Smooth muscle cell (in vitro differentiated cells): Measurements from ENCODE around the gene CLCN7. TPM values are rescaled to one million over a fixed set of nuclear protein-coding genes. Genes with fewer than 3 reads are reported as not detected.
"Not testable (repeated sequence)": the region's sequence is repeated elsewhere in the genome, so short reads cannot be mapped to it uniquely, and the experiment has no call there.

Experiments used
- DNase-seq: peaks from one replicate; lab custom pipeline; 2025; ENCODE audit not compliant: unreplicated experiment; lab: John Stamatoyannopoulos, UW
- H2AFZ ChIP-seq: fragments of 200-600 bp; sonication (generic); 2 replicates; pipeline ENCODE4 v1.6.0; 2016; ENCODE audit warnings: antibody characterized with exemption, low read depth, mild to moderate bottlenecking
- H3F3A ChIP-seq: fragments of 200-600 bp; sonication (generic); 2 replicates; pipeline ENCODE4 v1.6.0; 2017; ENCODE audit warnings: antibody characterized with exemption, low read depth
- H3K27ac ChIP-seq: fragments of 200-600 bp; sonication (generic); 2 replicates; pipeline ENCODE4 v1.5.1; 2016; ENCODE audit warnings: low read depth, mild to moderate bottlenecking
- H3K27me3 ChIP-seq: fragments of 200-600 bp; sonication (generic); 2 replicates; pipeline ENCODE4 v1.6.1; 2016; ENCODE audit warnings: low read depth, mild to moderate bottlenecking
- H3K36me3 ChIP-seq: fragments of 200-600 bp; sonication (generic); 2 replicates; pipeline ENCODE4 v1.5.1; 2016; ENCODE audit warnings: low read depth
- H3K4me1 ChIP-seq: fragments of 200-600 bp; sonication (generic); 2 replicates; pipeline ENCODE4 v1.5.1; 2016; ENCODE audit warnings: low read depth
- H3K4me2 ChIP-seq: fragments of 200-600 bp; sonication (generic); 2 replicates; pipeline ENCODE4 v1.6.0; 2016; ENCODE audit warnings: mild to moderate bottlenecking
- H3K4me3 ChIP-seq: fragments of 200-600 bp; sonication (generic); 2 replicates; pipeline ENCODE4 v1.5.1; 2016; ENCODE audit warnings: mild to moderate bottlenecking
- H3K79me2 ChIP-seq: fragments of 200-600 bp; sonication (generic); 2 replicates; pipeline ENCODE4 v1.6.0; 2016; ENCODE audit warnings: low read depth, mild to moderate bottlenecking
- H3K9ac ChIP-seq: fragments of 200-600 bp; sonication (generic); 2 replicates; pipeline ENCODE4 v1.6.0; 2016; ENCODE audit warnings: low read depth
- H3K9me3 ChIP-seq: fragments of 200-600 bp; sonication (generic); replicated peaks from 2 replicates; pipeline ENCODE4 v1.5.1; 2016; ENCODE audit warnings: low read depth
- H4K20me1 ChIP-seq: fragments of 200-600 bp; sonication (generic); 2 replicates; pipeline ENCODE4 v1.6.0; 2016; ENCODE audit warnings: low read depth
- WGBS: methylation state at CpG from one replicate; pipeline ENCODE4 v1.1.7; 2016; ENCODE audit warnings: low lambda C conversion rate; 5-methylcytosine and 5-hydroxymethylcytosine counted together
- polyA plus RNA-seq: library from polyadenylated mRNA; unstranded; fragments of >200 nt; fragmentation: Nextera tagmentation; extraction: Ambion mirVana; gene quantifications from 2 replicates; pipeline ENCODE4 v1.2.1, GENCODE V29; 2016
- total RNA-seq: library from RNA; depleted of rRNA; stranded (reverse); fragments of >200 nt; gene quantifications from 2 replicates; pipeline ENCODE4 v1.2.3, GENCODE V29; 2014
- TF ChIP-seq, protein P1 (sequence below): fragments of 200-600 bp; sonication (generic); IDR thresholded peaks from 2 replicates; pipeline ENCODE4 v1.5.1; 2017; ENCODE audit warnings: borderline replicate concordance, mild to moderate bottlenecking, antibody characterized with exemption; ENCODE audit not compliant: insufficient read depth, poor library complexity, severe bottlenecking

CLCN7 gene
- total and polyA plus RNA-seq, 2 experiments from 2014 or later: 15.6 to 45.2 TPM

DNA sequence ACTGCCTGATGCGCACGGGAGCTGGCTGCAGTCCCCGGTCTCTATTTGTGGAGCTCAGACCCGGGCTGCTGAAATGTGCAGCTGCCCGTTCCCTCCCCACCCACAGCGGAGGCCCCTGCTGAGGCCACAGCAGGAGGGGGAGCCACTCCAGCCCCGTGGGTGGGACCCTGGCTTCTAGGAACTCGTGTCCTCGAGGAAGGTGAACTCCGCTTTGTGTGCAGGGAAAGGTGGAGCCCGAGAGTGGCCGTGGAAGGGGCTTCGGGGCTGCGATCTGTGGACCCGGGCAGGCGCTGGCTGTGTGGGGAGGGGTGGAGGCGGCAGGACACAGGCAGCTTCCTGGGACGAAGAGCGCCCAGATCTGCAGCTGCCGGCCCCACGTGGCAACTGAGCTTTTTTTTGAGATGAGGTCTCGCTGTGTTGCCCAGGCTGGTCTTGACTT, 33.4 kb downstream of the CLCN7 start:
- H3K36me3 ChIP-seq: no peaks in the 10 kb centered on the region
- TF ChIP-seq, protein P1, sequence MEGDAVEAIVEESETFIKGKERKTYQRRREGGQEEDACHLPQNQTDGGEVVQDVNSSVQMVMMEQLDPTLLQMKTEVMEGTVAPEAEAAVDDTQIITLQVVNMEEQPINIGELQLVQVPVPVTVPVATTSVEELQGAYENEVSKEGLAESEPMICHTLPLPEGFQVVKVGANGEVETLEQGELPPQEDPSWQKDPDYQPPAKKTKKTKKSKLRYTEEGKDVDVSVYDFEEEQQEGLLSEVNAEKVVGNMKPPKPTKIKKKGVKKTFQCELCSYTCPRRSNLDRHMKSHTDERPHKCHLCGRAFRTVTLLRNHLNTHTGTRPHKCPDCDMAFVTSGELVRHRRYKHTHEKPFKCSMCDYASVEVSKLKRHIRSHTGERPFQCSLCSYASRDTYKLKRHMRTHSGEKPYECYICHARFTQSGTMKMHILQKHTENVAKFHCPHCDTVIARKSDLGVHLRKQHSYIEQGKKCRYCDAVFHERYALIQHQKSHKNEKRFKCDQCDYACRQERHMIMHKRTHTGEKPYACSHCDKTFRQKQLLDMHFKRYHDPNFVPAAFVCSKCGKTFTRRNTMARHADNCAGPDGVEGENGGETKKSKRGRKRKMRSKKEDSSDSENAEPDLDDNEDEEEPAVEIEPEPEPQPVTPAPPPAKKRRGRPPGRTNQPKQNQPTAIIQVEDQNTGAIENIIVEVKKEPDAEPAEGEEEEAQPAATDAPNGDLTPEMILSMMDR: no peak
- WGBS: 86% methylated on average over 22 of the region's 22 CpGs

DNA sequence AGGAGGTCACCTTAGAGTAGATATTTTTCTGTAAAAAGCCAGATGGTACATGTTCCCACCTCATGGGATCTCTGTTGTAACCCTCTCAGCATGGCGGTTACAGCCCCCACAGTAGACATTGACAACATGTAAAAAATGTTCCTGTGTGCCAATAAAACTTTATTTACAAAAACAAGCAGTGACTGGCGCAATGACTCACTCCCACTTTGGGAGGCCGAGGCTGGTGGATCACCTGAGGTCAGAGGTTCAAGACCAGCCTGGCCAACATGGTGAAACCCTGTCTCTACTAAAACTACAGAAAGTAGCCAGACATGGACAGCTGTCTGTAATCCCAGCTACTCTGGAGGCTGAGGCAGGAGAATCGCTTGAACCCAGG, 35.1 kb downstream of the CLCN7 start:
- not testable (repeated sequence) for H3K27me3 ChIP-seq, H3K36me3 ChIP-seq, H2AFZ ChIP-seq, H3K4me2 ChIP-seq, H4K20me1 ChIP-seq, H3K4me3 ChIP-seq, H3K9me3 ChIP-seq, H3K4me1 ChIP-seq, H3K79me2 ChIP-seq, H3K9ac ChIP-seq, H3K27ac ChIP-seq, H3F3A ChIP-seq, DNase-seq
- 90% methylated on average over 4 of the region's 4 CpGs for WGBS

More for the DNA sequence above, 33.4 kb downstream of the CLCN7 start:
- H3K27me3 ChIP-seq: no peaks in the 10 kb centered on the region
- H4K20me1 ChIP-seq: no peaks in the 10 kb centered on the region
- H3K79me2 ChIP-seq: no peaks in the 10 kb centered on the region
- no peaks in the 10 kb centered on the region for H3K9me3 ChIP-seq
- no peak overlapping the region for H3K4me3 ChIP-seq
- DNase-seq: no peak
- H3K4me1 ChIP-seq: no peaks in the 10 kb centered on the region
- H3K9ac ChIP-seq: no peak overlapping the region
- H3K4me2 ChIP-seq: no peak overlapping the region
- H3F3A ChIP-seq: no peaks in the 10 kb centered on the region
- H3K27ac ChIP-seq: no peak overlapping the region
- no peak overlapping the region for H2AFZ ChIP-seq

DNA sequence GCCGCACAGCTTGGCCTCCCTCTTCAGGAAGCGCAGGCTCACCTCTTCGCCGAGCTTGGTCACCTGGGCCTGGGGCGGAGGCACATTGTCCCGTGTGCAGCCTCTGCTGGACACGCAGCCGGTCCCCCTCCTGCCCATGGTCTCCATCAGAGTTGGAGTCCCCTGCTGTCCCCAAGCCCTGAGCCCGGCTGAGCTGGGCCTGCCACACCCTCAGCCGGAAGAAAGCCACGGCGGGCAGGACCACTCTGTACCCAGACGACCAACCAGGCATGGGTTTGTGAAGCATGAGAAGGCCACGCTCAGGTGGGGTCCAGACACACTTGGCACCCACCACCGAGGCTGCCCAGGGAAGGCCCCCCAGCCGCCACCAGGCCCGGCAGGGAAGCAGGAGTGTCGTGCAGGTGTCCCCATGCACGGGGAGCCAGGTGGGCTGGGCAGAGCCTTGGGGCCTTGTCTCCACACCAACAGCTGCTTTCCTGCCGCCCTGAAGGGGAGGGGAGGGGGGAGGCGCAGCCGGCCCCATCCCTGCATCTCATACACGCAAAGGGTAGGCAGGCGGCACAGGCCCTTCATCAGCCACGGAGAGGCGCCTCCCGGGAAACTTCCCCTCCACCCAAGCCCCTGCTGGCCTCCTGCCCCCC, 35.6 kb downstream of the CLCN7 start:
- TF ChIP-seq, protein P1: no peak
- 90% methylated on average over 27 of the region's 27 CpGs for WGBS
- no peaks in the 10 kb centered on the region for H3K36me3 ChIP-seq
- H3K9me3 ChIP-seq: no peaks in the 10 kb centered on the region
- no peaks in the 10 kb centered on the region for H3K4me1 ChIP-seq
- H2AFZ ChIP-seq: no peak overlapping the region
- H4K20me1 ChIP-seq: no peaks in the 10 kb centered on the region
- H3K4me3 ChIP-seq: no peak overlapping the region
- H3K9ac ChIP-seq: no peak overlapping the region
- no peaks in the 10 kb centered on the region for H3F3A ChIP-seq
- no peaks in the 10 kb centered on the region for H3K27me3 ChIP-seq
- H3K4me2 ChIP-seq: no peak overlapping the region
- DNase-seq: no peak
- H3K79me2 ChIP-seq: no peaks in the 10 kb centered on the region
- no peak overlapping the region for H3K27ac ChIP-seq

DNA sequence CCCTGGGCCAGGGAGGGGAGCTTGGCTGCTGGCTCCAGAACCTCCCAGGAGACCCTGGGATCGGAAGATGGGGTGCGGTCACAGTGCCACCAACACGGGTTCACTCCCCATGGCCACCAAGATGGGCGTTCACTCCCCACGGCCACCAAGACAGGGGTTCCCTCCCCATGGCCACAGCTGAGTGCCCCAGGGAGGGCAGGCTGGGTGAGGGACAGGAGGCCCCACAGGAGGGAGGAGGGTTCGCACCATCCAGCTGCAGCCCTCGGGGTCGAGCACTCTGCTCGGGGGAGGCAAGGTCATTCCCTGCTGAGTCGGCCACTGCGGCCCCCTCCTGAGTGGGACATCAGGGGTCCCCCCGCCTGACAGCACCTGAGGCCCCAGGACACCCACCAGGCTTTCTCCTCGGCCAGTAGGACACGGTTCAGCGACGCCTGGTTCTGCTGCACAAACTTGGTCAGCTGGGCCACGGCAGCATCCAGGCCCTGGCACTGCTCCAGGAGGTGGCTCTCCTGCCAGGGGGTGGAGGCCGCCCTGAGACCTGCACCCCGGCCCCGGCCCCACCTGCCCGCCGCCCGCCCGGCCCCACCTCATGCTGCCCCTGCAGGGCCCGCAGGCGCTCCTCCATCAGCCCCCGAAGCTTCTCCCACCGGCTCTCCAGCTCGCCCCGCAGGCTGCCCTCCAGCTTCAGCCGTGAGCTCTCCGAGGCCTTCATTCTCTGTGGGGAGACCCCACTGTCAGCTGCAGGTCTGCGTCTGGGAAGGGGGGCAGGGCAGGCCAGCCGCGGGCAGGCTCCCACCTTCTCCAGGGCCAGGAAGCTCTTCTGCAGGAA, 36.4 kb downstream of the CLCN7 start:
- no peaks in the 10 kb centered on the region for H4K20me1 ChIP-seq
- no peak overlapping the region for H2AFZ ChIP-seq
- no peaks in the 10 kb centered on the region for H3K79me2 ChIP-seq
- H3K4me2 ChIP-seq: no peak overlapping the region
- H3K27me3 ChIP-seq: no peaks in the 10 kb centered on the region
- 93% methylated on average over 27 of the region's 35 CpGs for WGBS
- no peak overlapping the region for H3K27ac ChIP-seq
- no peaks in the 10 kb centered on the region for H3K36me3 ChIP-seq
- H3K9me3 ChIP-seq: no peaks in the 10 kb centered on the region
- no peaks in the 10 kb centered on the region for H3F3A ChIP-seq
- no peak overlapping the region for H3K9ac ChIP-seq
- TF ChIP-seq, protein P1: no peak
- DNase-seq: no peak
- no peak overlapping the region for H3K4me3 ChIP-seq
- no peaks in the 10 kb centered on the region for H3K4me1 ChIP-seq
